B cell (primary cell): Measurements from ENCODE around the gene NRF1. TPM values are rescaled to one million over a fixed set of nuclear protein-coding genes. Genes with fewer than 3 reads are reported as not detected.

ENCODE experiments used
- ATAC-seq: fragments of 200-7000 bp; cut with Tn5 transposase; one replicate; pipeline ENCODE4 v1.10.0; 2021; ENCODE audit warnings: low read depth, mild to moderate bottlenecking, moderate number of reproducible peaks, moderate library complexity
- CTCF ChIA-PET: fragments of 350-600 bp; sonication (Branson Sonifier 250); formaldehyde crosslinking; loops from one replicate; lab custom pipeline; 2021; ENCODE audit warnings: antibody characterized with exemption, inconsistent platforms; lab: Charles Lee
- POLR2A ChIA-PET: fragments of 350-600 bp; sonication (Branson Sonifier 250); formaldehyde crosslinking; loops from one replicate; lab custom pipeline; 2021; ENCODE audit warnings: antibody characterized with exemption; lab: Charles Lee
- DNase-seq: peaks from one replicate; pipeline ENCODE4 v3.0.0; 2013
- H2AFZ ChIP-seq: 2 replicates; pipeline ENCODE4 v1.6.1; 2012; ENCODE audit warnings: mild to moderate bottlenecking, low read depth, low read length; ENCODE audit not compliant: insufficient read depth, poor library complexity, severe bottlenecking
- H3K27ac ChIP-seq, 2 donors: 1 replicate in 1 of 2; 2 replicates in 1 of 2; pipeline ENCODE4 v1.5.1; 2012 to 2013; ENCODE audit warnings: low read length in 2 of 2, mild to moderate bottlenecking in 2 of 2, moderate library complexity in 1 of 2
- H3K27me3 ChIP-seq, 4 experiments: fragments of 200-600 bp in 1 of 4; sonication (generic) in 1 of 4; replicated peaks in 1 of 4; 1 replicate in 2 of 4; 2 replicates in 2 of 4; pipeline versions ENCODE4 v1.6.1 to v1.7.0; 2013 to 2016; ENCODE audit warnings: low read length in 3 of 4, mild to moderate bottlenecking in 2 of 4, mixed read lengths in 1 of 4, moderate library complexity in 1 of 4; ENCODE audit not compliant: insufficient read depth in 4 of 4, control insufficient read depth in 3 of 4; ENCODE audit errors: control extremely low read depth in 1 of 4
- H3K36me3 ChIP-seq, 2 experiments: replicated peaks in 1 of 2; 1 replicate in 1 of 2; 2 replicates in 1 of 2; pipeline versions ENCODE4 v1.6.1 to v1.7.1; 2013; ENCODE audit warnings: low read length in 1 of 2; ENCODE audit not compliant: insufficient read depth in 2 of 2, control insufficient read depth in 1 of 2; ENCODE audit errors: control extremely low read depth in 1 of 2, extremely low read depth in 1 of 2
- H3K4me1 ChIP-seq, 2 donors: fragments of 200-600 bp in 1 of 2; sonication (generic) in 1 of 2; 1 replicate in 1 of 2; 2 replicates in 1 of 2; pipeline versions ENCODE4 v1.5.1 to v1.6.1; 2013 to 2017; ENCODE audit warnings: low read length in 2 of 2; ENCODE audit not compliant: control insufficient read depth in 2 of 2, insufficient read depth in 2 of 2
- H3K4me2 ChIP-seq: replicated peaks from 2 replicates; pipeline ENCODE3; 2012; ENCODE audit warnings: mild to moderate bottlenecking, low read depth, low read length; ENCODE audit not compliant: poor library complexity, severe bottlenecking
- H3K4me3 ChIP-seq, 5 experiments: fragments of 200-600 bp in 1 of 5; sonication (generic) in 1 of 5; 1 replicate in 3 of 5; 2 replicates in 2 of 5; pipeline versions ENCODE4 v1.5.1 to v1.7.0; 2011 to 2016; ENCODE audit warnings: low read length in 4 of 5, mild to moderate bottlenecking in 4 of 5, low read depth in 2 of 5, control low read depth in 1 of 5, moderate library complexity in 1 of 5; ENCODE audit not compliant: insufficient read depth in 1 of 5; ENCODE audit errors: control extremely low read depth in 1 of 5, extremely low read depth in 1 of 5
- H3K79me2 ChIP-seq: fragments of 200-600 bp; sonication (generic); one replicate; pipeline ENCODE4 v1.6.0; 2016; ENCODE audit warnings: low read length; ENCODE audit not compliant: control insufficient read depth, insufficient read depth
- H3K9ac ChIP-seq: fragments of 200-600 bp; sonication (generic); 2 replicates; pipeline ENCODE4 v1.6.1; 2017; ENCODE audit warnings: mild to moderate bottlenecking, low read length, moderate library complexity
- H3K9me3 ChIP-seq, 3 donors: one replicate each; pipeline versions ENCODE4 v1.6.1 to v1.7.1; 2013; ENCODE audit warnings: low read length in 2 of 3; ENCODE audit not compliant: control insufficient read depth in 2 of 3, insufficient read depth in 1 of 3; ENCODE audit errors: control extremely low read depth in 1 of 3
- H4K20me1 ChIP-seq: 2 replicates; pipeline ENCODE4 v1.6.0; 2012; ENCODE audit warnings: mild to moderate bottlenecking, low read length; ENCODE audit not compliant: insufficient read depth, control insufficient read depth, poor library complexity, severe bottlenecking
- H3K27ac Mint-ChIP-seq: one replicate; pipeline ENCODE4 v1.8.0; 2021; ENCODE audit warnings: mixed read lengths
- H3K27me3 Mint-ChIP-seq: one replicate; pipeline ENCODE4 v1.8.0; 2021; ENCODE audit warnings: mixed read lengths
- H3K4me1 Mint-ChIP-seq: one replicate; pipeline ENCODE4 v1.8.0; 2021; ENCODE audit warnings: mixed read lengths
- H3K4me3 Mint-ChIP-seq: one replicate; pipeline ENCODE4 v1.8.0; 2021; ENCODE audit warnings: mixed read lengths
- H3K9me3 Mint-ChIP-seq: one replicate; pipeline ENCODE4 v1.8.0; 2022; ENCODE audit warnings: mixed read lengths; ENCODE audit not compliant: insufficient read depth
- CTCF ChIP-seq: fragments of 200-600 bp; IDR thresholded peaks from one replicate; pipeline ENCODE4 v1.8.0; 2022; ENCODE audit warnings: antibody characterized with exemption, mild to moderate bottlenecking
- EZH2 ChIP-seq: IDR thresholded peaks from 2 replicates; pipeline ENCODE4 v1.6.1; 2012; ENCODE audit warnings: borderline replicate concordance, low read depth, mild to moderate bottlenecking, moderate library complexity, low read length; ENCODE audit not compliant: insufficient read depth, poor library complexity, severe bottlenecking
- WGBS: methylation state at CpG from one replicate; pipeline ENCODE4 v1.1.5; 2013; ENCODE audit warnings: missing lambda C conversion rate; ENCODE audit not compliant: insufficient coverage; 5-methylcytosine and 5-hydroxymethylcytosine counted together
- intact Hi-C: fragments of 100-400 bp; cut with micrococcal nuclease; formaldehyde crosslinking; loops from one replicate; pipeline ENCODE4 v1.10.0; 2022
- polyA plus RNA-seq: library from polyadenylated mRNA; depleted of rRNA; stranded (reverse); fragments of >200 nt; gene quantifications from 2 replicates; pipeline ENCODE4 v1.2.3, GENCODE V29; 2012
- total RNA-seq, 2 donors: library from RNA; stranded (reverse); fragments of 120-200 nt in 1 of 2; gene quantifications; 1 replicate in 1 of 2; 2 replicates in 1 of 2; pipeline versions ENCODE4 v1.2.3 to v1.2.4, GENCODE V29; 2013 to 2022

Gene NRF1
- total and polyA plus RNA-seq, 2 donors (not counting 1 experiment from before 2014, with no cell fraction given): 19.6 to 53.0 TPM

GRCh38 chr7:129636641-129637040, 25.1 kb downstream of the NRF1 start:
- Histone ChIP-seq H3K27me3 (no peaks in the 10 kb centered on the region), H3K9ac (no peak overlapping the region), H3K4me2 (no peak overlapping the region), H3K4me3 (no peak overlapping the region), H3K9me3 (no peaks in the 10 kb centered on the region), H4K20me1 (peaks cover 41% of the 10 kb centered on the region), H3K36me3 (peaks cover 0 to 1% of the 10 kb centered on the region in 2 experiments), H3K27ac (no peak overlapping the region), H3K4me1 (peaks cover 0 to 2% of the 10 kb centered on the region in 2 donors), H3K79me2 (peaks cover 77% of the 10 kb centered on the region), H2AFZ (no peak overlapping the region)
- Mint-ChIP-seq H3K27ac (no peak overlapping the region), H3K4me3 (no peak overlapping the region), H3K4me1 (peaks cover 21% of the 10 kb centered on the region), H3K27me3 (no peaks in the 10 kb centered on the region), H3K9me3 (no peaks in the 10 kb centered on the region)
- ChIA-PET POLR2A (interaction anchor here (0.6 kb wide), 1 partner anchor 262 kb away, joined by 3 read pairs; no protein-coding TSS in a partner anchor), CTCF (interaction anchor here (0.6 to 2.9 kb wide), 6 partner anchors 9 to 269 kb away, joined by 3 to 15 read pairs (median 4); no protein-coding TSS in a partner anchor)
- DNase-seq (no peak), ATAC-seq (no peak)
- WGBS: no CpG with 5 or more reads among the region's 4 CpGs
- intact Hi-C loops: no loop called here
- TF ChIP-seq CTCF (no peak), EZH2 (no peak)

- Histone ChIP-seq H3K27me3 (no peaks in the 10 kb centered on the region), H3K36me3 (peaks cover 0 to 1% of the 10 kb centered on the region in 2 experiments), H3K4me3 (no peak overlapping the region), H3K9me3 (no peaks in the 10 kb centered on the region), H3K4me1 (peaks cover 0 to 1% of the 10 kb centered on the region in 2 donors), H3K27ac (no peak overlapping the region), H4K20me1 (peaks cover 39% of the 10 kb centered on the region), H3K79me2 (peaks cover 75% of the 10 kb centered on the region), H3K4me2 (no peak overlapping the region), H3K9ac (no peak overlapping the region), H2AFZ (no peak overlapping the region)
- 33% methylated on average over 1 of the region's 2 CpGs for WGBS
- no peaks in the 10 kb centered on the region for H3K27me3 Mint-ChIP-seq
- no peaks in the 10 kb centered on the region for H3K9me3 Mint-ChIP-seq
- H3K4me3 Mint-ChIP-seq: no peak overlapping the region
- H3K4me1 Mint-ChIP-seq: peaks cover 15% of the 10 kb centered on the region
- intact Hi-C loops: no loop called here
- POLR2A ChIA-PET: interaction anchor here (0.6 kb wide), 1 partner anchor 17 kb away, joined by 3 read pairs; no protein-coding TSS in a partner anchor
- DNase-seq (no peak), ATAC-seq (no peak)
- CTCF ChIA-PET: interaction anchor here (1.3 to 5.2 kb wide), 2 partner anchors 27 to 273 kb away, joined by 3 to 42 read pairs; no protein-coding TSS in a partner anchor
- no peak overlapping the region for H3K27ac Mint-ChIP-seq
- TF ChIP-seq EZH2 (no peak), CTCF (no peak)
Observed at GRCh38 chr7:129640400-129640799, 28.9 kb downstream of the NRF1 start.
